ENCODE results near the gene CYP2B6. TPM values are rescaled to one million over a fixed set of nuclear protein-coding genes. Genes with fewer than 3 reads are reported as not detected.

CYP2B6 gene
- total RNA-seq (2021; fragmentation: NEBNext Ultra II Directional; extraction: Animal tissue kit (Norgen Biotek cat#: 25700)), result not detected
- long read RNA-seq, result 0 reads

GRCh38 chr19:40990972-40991381, at the start of gene CYP2B6:
Gene CYP2B6, plus strand, starts transcription at chr19:40991282. Its CDS starts 24 bp downstream, at chr19:40991306.
- no peaks in the 10 kb centered on the region for H3K4me1 Mint-ChIP-seq (ENCODE audit: low read depth)
- no peaks in the 10 kb centered on the region for H3K36me3 Mint-ChIP-seq (ENCODE audit: low read depth)
- no peak within 1 kb of the TSS for H3K4me3 Mint-ChIP-seq
- no peaks in the 10 kb centered on the region; the same call in 1 of the 2 replicates for H3K9me3 Mint-ChIP-seq
- TF ChIP-seq, protein P1, sequence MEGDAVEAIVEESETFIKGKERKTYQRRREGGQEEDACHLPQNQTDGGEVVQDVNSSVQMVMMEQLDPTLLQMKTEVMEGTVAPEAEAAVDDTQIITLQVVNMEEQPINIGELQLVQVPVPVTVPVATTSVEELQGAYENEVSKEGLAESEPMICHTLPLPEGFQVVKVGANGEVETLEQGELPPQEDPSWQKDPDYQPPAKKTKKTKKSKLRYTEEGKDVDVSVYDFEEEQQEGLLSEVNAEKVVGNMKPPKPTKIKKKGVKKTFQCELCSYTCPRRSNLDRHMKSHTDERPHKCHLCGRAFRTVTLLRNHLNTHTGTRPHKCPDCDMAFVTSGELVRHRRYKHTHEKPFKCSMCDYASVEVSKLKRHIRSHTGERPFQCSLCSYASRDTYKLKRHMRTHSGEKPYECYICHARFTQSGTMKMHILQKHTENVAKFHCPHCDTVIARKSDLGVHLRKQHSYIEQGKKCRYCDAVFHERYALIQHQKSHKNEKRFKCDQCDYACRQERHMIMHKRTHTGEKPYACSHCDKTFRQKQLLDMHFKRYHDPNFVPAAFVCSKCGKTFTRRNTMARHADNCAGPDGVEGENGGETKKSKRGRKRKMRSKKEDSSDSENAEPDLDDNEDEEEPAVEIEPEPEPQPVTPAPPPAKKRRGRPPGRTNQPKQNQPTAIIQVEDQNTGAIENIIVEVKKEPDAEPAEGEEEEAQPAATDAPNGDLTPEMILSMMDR (IDR thresholded peaks at IDR 0.05), result no peak
- no peak within 1 kb of the TSS for H3K27ac Mint-ChIP-seq
- no peak for DNase-seq
- H3K27me3 Mint-ChIP-seq (ENCODE audit: insufficient read depth), result peaks cover 22% of the 10 kb centered on the region

DNA sequence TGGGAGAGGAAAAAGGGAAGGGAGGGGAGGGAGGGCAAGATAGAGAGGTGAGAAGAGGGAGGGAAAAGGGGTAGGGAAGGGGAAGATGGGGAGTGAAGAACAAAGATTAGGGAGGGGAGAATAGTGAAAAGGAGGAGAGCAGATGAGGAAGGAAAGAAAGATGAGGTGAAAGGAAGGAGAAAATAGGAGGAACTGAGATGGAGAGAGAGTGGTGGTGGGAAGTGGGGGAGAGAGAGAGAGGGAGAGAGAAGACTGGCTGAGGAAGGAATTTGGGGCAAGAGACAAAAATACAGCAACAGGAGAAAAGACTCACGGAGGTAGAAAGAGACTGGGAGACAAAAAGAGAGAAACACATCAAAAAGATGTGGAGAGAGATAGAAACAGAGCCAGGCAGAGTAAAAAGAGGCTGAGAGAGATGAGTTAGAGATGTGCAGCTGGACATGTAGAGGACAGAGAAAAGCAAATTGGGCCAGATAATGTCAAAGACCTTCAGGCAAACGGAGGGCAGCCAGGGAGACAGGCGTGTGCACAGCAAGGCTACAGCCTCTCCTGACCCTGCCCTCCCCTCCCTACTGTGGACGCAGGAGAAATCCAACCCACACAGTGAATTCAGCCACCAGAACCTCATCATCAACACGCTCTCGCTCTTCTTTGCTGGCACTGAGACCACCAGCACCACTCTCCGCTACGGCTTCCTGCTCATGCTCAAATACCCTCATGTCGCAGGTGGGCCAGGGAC, 49.4 kb upstream of the CYP2B6 start:
- no peaks in the 10 kb centered on the region; the same call in 1 of the 2 replicates for H3K9me3 Mint-ChIP-seq
- no peak overlapping the region for H3K27ac Mint-ChIP-seq
- H3K4me3 Mint-ChIP-seq, result no peak overlapping the region
- peaks cover 19% of the 10 kb centered on the region for H3K27me3 Mint-ChIP-seq (ENCODE audit: insufficient read depth)
- TF ChIP-seq, protein P1 (IDR thresholded peaks at IDR 0.05), result no peak
- no peak for DNase-seq
- peaks cover 6% of the 10 kb centered on the region; the same call in 1 of the 2 replicates for H3K4me1 Mint-ChIP-seq (ENCODE audit: low read depth)
- H3K36me3 Mint-ChIP-seq (ENCODE audit: low read depth), result no peaks in the 10 kb centered on the region

DNA sequence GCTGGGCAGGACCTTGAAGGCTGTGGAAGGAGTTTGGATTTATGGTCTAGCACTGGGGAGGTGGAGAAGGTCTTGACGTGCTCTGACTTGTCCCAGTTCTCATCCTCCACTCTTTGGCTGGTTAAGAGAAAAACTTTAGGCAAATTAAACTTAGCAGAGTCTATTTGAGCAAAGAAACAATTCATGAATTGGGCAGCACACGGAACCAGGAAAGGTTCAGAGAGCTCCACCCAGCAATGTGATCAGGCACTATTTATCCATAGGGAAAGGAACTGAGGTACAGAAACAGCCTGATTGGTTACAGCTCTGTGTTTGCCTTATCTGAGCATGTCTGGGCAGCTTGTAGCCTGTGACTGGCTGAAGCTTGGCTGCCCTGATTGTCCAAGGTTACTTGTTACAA, 45.4 kb upstream of the CYP2B6 start:
- TF ChIP-seq, protein P1 (IDR thresholded peaks at IDR 0.05), result no peak
- no peak overlapping the region for H3K4me3 Mint-ChIP-seq
- H3K9me3 Mint-ChIP-seq, result no peaks in the 10 kb centered on the region; the same call in 1 of the 2 replicates
- H3K27me3 Mint-ChIP-seq (ENCODE audit: insufficient read depth), result peaks cover 12% of the 10 kb centered on the region
- H3K36me3 Mint-ChIP-seq (ENCODE audit: low read depth), result no peaks in the 10 kb centered on the region
- no peak for DNase-seq
- H3K27ac Mint-ChIP-seq, result no peak overlapping the region
- H3K4me1 Mint-ChIP-seq (ENCODE audit: low read depth), result no peaks in the 10 kb centered on the region

- no peaks in the 10 kb centered on the region for H3K4me1 Mint-ChIP-seq (ENCODE audit: low read depth)
- H3K27me3 Mint-ChIP-seq (ENCODE audit: insufficient read depth), result peaks cover 12% of the 10 kb centered on the region
- H3K27ac Mint-ChIP-seq, result no peak overlapping the region
- no peak overlapping the region for H3K4me3 Mint-ChIP-seq
- DNase-seq, result no peak
- H3K36me3 Mint-ChIP-seq (ENCODE audit: low read depth), result 0 out of 2 replicates have a peak, but pooled peaks cover 5% of the 10 kb centered on the region
- TF ChIP-seq, protein P1 (IDR thresholded peaks at IDR 0.05), result no peak
- H3K9me3 Mint-ChIP-seq, result no peaks in the 10 kb centered on the region; the same call in 1 of the 2 replicates
Observed at GRCh38 chr19:40947114-40947513, 44.0 kb upstream of the CYP2B6 start.

DNA sequence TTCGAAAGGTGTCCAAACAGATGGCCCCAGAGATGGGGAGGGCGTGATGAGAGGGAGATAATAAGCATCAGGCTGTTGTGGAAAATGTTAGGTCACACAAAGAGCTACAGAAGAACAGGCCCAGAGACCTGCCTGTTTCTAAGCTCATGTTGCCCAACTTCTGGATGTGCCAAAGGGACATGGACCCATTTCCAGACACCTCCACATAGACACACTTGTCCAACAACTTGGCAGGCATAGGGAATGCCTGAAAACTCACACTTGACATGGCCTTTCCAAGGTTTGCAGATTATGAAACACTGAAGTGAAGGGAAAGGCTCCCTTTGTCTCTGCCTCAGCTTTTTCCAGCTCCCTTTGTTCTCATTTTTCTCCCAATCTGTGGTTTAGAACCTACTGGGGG, 43.5 kb upstream of the CYP2B6 start:
- Mint-ChIP-seq H3K9me3 (peaks cover 2% of the 10 kb centered on the region), H3K4me1 (ENCODE audit: low read depth) (no peaks in the 10 kb centered on the region), H3K4me3 (no peak overlapping the region), H3K27ac (no peak overlapping the region), H3K36me3 (ENCODE audit: low read depth) (0 out of 2 replicates have a peak, but pooled peaks cover 5% of the 10 kb centered on the region), H3K27me3 (ENCODE audit: insufficient read depth) (peaks cover 12% of the 10 kb centered on the region)
- DNase-seq, result no peak
- TF ChIP-seq, protein P1 (IDR thresholded peaks at IDR 0.05), result no peak
